Liver (tissue), 3 donors: ENCODE data around the gene SYNM.

Experiments
- FOXA1 ChIP-seq: IDR thresholded peaks from 2 replicates; pipeline ENCODE4 v1.6.1; 2016; ENCODE audit warnings: antibody characterized with exemption
- GABPA ChIP-seq, 2 donors: IDR thresholded peaks in 1 of 2; conservative IDR thresholded peaks in 1 of 2; 2 replicates each; pipeline ENCODE4 v1.6.1; 2016; ENCODE audit warnings: antibody characterized with exemption in 2 of 2, mild to moderate bottlenecking in 1 of 2, moderate library complexity in 1 of 2
- RAD21 ChIP-seq, 2 donors: IDR thresholded peaks; 2 replicates each; pipeline ENCODE4 v1.6.1; 2016; ENCODE audit warnings: antibody characterized with exemption in 2 of 2, mild to moderate bottlenecking in 2 of 2
- RXRA ChIP-seq, 2 donors: IDR thresholded peaks; 2 replicates each; pipeline ENCODE4 v1.6.1; 2017 to 2018; ENCODE audit warnings: antibody characterized with exemption in 2 of 2, mild to moderate bottlenecking in 1 of 2
- SP1 ChIP-seq: IDR thresholded peaks from 2 replicates; pipeline ENCODE4 v1.6.1; 2018; ENCODE audit warnings: antibody characterized with exemption, mild to moderate bottlenecking
- TF ChIP-seq, protein P1 (sequence below): fragments of 150-350 bp; IDR thresholded peaks from 2 replicates; pipeline ENCODE4 v1.5.1; 2017; ENCODE audit warnings: improper control_type of control experiment, low read depth, low read length; ENCODE audit not compliant: missing input control
- donor health status: healthy.
- donor health status: healthy.

DNA sequence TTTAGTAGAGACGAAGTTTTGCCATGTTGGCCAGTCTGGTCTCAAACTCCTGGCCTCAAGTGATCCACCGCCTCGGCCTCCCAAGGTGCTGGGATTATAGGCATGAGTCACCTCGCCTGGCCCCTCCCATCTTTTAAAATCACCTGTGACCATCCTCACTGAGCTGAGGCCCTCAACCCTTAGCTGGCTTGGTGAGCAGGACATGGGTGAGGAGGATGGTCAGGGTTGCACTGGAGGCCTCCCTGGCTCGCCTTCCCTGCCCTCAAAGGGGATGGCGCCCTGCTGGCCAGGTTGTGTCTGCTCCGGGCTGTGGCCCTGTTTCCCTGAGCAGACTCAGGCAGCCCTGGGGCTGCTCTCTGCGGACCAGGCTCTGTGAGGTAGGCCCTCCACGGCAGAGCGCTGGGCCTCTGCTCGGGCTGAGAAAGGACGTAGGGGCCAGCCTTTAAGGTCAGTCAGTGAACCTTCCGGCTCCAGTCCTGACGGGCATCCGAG lies 33.7 kb downstream of the SYNM start:
- TF ChIP-seq, protein P1, sequence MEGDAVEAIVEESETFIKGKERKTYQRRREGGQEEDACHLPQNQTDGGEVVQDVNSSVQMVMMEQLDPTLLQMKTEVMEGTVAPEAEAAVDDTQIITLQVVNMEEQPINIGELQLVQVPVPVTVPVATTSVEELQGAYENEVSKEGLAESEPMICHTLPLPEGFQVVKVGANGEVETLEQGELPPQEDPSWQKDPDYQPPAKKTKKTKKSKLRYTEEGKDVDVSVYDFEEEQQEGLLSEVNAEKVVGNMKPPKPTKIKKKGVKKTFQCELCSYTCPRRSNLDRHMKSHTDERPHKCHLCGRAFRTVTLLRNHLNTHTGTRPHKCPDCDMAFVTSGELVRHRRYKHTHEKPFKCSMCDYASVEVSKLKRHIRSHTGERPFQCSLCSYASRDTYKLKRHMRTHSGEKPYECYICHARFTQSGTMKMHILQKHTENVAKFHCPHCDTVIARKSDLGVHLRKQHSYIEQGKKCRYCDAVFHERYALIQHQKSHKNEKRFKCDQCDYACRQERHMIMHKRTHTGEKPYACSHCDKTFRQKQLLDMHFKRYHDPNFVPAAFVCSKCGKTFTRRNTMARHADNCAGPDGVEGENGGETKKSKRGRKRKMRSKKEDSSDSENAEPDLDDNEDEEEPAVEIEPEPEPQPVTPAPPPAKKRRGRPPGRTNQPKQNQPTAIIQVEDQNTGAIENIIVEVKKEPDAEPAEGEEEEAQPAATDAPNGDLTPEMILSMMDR: no peak
- TF ChIP-seq FOXA1 (no peak), SP1 (no peak), GABPA (IDR thresholded peaks at IDR 0.05 in 1 of 2, conservative IDR thresholded peaks at IDR 0.05 in 1 of 2) (no peak), RXRA (IDR thresholded peaks at IDR 0.05) (no peak), RAD21 (IDR thresholded peaks at IDR 0.05) (no peak)
